Endometrial microvascular endothelial cells (primary cell): ENCODE results near the gene CCDC50. TPM values are rescaled to one million over a fixed set of nuclear protein-coding genes. Genes with fewer than 3 reads are reported as not detected.

ENCODE experiments used
- in situ Hi-C: cut with HindIII; loops from 2 replicates; pipeline ENCODE4 v1.10.0; 2017; ENCODE audit warnings: low sequenced_read_pairs, low pct_unique_long_range_greater_than_20kb; ENCODE audit errors: inconsistent ontology term
- total RNA-seq: library from RNA; depleted of rRNA; stranded (reverse); fragments of >200 nt; gene quantifications from one replicate; pipeline ENCODE4 v1.2.3, GENCODE V29; 2015; ENCODE audit errors: inconsistent ontology term

CCDC50 gene
- total RNA-seq, 1 donor from 2014 or later: 153 TPM

- in situ Hi-C loops: no loop called here
These were observed 12.8 kb downstream of the CCDC50 start for GRCh38 chr3:191342006-191342405.

GRCh38 chr3:191342411-191342810 is 13.2 kb downstream of the CCDC50 start:
- in situ Hi-C loops: no loop called here

GRCh38 chr3:191343115-191343514 is 13.9 kb downstream of the CCDC50 start:
- in situ Hi-C loops: no loop called here

- in situ Hi-C loops: no loop called here
These were observed 14.7 kb downstream of the CCDC50 start for GRCh38 chr3:191343913-191344312.

GRCh38 chr3:191345334-191345733 is 16.1 kb downstream of the CCDC50 start:
- in situ Hi-C loops: no loop called here

GRCh38 chr3:191347228-191347627 is 18.0 kb downstream of the CCDC50 start:
- in situ Hi-C loops: no loop called here

- in situ Hi-C loops: no loop called here
These were observed 18.9 kb downstream of the CCDC50 start for GRCh38 chr3:191348098-191348497.

GRCh38 chr3:191350396-191351090 is 21.3 kb downstream of the CCDC50 start:
- in situ Hi-C loops: loop anchor here (25.0 kb wide), 2 partner anchors 113 to 213 kb away; no protein-coding TSS in a partner anchor

- in situ Hi-C loops: loop anchor here (25.0 kb wide), 2 partner anchors 115 to 215 kb away; no protein-coding TSS in a partner anchor
These were observed 22.8 kb downstream of the CCDC50 start for GRCh38 chr3:191352014-191352413.

GRCh38 chr3:191353022-191353777 is 24.0 kb downstream of the CCDC50 start:
- in situ Hi-C loops: loop anchor here (25.0 kb wide), 2 partner anchors 116 to 216 kb away; no protein-coding TSS in a partner anchor

GRCh38 chr3:191355406-191355805 is 26.2 kb downstream of the CCDC50 start:
- in situ Hi-C loops: loop anchor here (25.0 kb wide), 2 partner anchors 118 to 218 kb away; no protein-coding TSS in a partner anchor

GRCh38 chr3:191356631-191357439 is 27.6 kb downstream of the CCDC50 start:
- in situ Hi-C loops: loop anchor here (25.0 kb wide), 2 partner anchors 120 to 220 kb away; no protein-coding TSS in a partner anchor

- in situ Hi-C loops: loop anchor here (25.0 kb wide), 2 partner anchors 121 to 221 kb away; no protein-coding TSS in a partner anchor
These were observed 28.7 kb downstream of the CCDC50 start for GRCh38 chr3:191357909-191358308.

GRCh38 chr3:191358929-191359328 is 29.7 kb downstream of the CCDC50 start:
- in situ Hi-C loops: loop anchor here (25.0 kb wide), 2 partner anchors 122 to 222 kb away; no protein-coding TSS in a partner anchor

- in situ Hi-C loops: loop anchor here (25.0 kb wide), 2 partner anchors 123 to 223 kb away; no protein-coding TSS in a partner anchor
These were observed 31.4 kb downstream of the CCDC50 start for GRCh38 chr3:191360620-191361019.

GRCh38 chr3:191361456-191361855 is 32.3 kb downstream of the CCDC50 start:
- in situ Hi-C loops: loop anchor here (25.0 kb wide), 2 partner anchors 124 to 224 kb away; no protein-coding TSS in a partner anchor

- in situ Hi-C loops: loop anchor here (25.0 kb wide), 2 partner anchors 125 to 225 kb away; no protein-coding TSS in a partner anchor
These were observed 32.8 kb downstream of the CCDC50 start for GRCh38 chr3:191362037-191362436.

GRCh38 chr3:191362524-191363090 is 33.4 kb downstream of the CCDC50 start:
- in situ Hi-C loops: loop anchor here (25.0 kb wide), 2 partner anchors 125 to 225 kb away; no protein-coding TSS in a partner anchor
